Hippocampal formation (tissue), 2 donors: ENCODE results near the gene PDF.

Source experiments
- DNase-seq, 2 donors: peaks; one replicate each; lab custom pipeline; 2025; lab: John Stamatoyannopoulos, UW

Gene PDF

GRCh38 chr16:69277413-69277812, 53.0 kb downstream of the PDF start:
- no peak for DNase-seq
